HG03097 (cell line): Measurements from ENCODE around the gene DNAJC1.
"Not testable (repeated sequence)": the region's sequence is repeated elsewhere in the genome, so short reads cannot be mapped to it uniquely, and the experiment has no call there.

Source experiments
- ATAC-seq: cut with Tn5 transposase; IDR thresholded peaks from one replicate; pipeline ENCODE4 v1.9.1; 2021; ENCODE audit not compliant: unreplicated experiment, low FRiP score

Gene DNAJC1

DNA sequence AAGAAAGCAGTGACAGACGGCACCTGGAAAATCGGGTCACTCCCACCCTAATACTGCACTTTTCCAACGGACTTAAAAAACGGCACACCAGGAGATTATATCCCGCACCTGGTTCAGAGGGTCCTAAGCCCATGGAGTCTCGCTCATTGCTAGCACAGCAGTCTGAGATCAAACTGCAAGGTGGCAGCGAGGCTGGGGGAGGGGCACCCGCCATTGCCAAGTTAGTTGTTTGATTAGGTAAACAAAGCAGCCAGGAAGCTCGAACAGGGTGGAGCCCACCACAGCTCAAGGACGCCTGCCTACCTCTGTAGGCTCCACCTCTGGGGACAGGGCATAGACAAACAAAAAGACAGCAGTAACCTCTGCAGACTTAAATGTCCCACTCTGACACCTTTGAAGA is 169.0 kb downstream of the DNAJC1 start:
- not testable (repeated sequence) for ATAC-seq

GRCh38 chr10:21832821-21833130 is 170.8 kb downstream of the DNAJC1 start:
- ATAC-seq, result no peak

- ATAC-seq, result no peak
Observed at GRCh38 chr10:21831986-21832820, 171.3 kb downstream of the DNAJC1 start.

DNA sequence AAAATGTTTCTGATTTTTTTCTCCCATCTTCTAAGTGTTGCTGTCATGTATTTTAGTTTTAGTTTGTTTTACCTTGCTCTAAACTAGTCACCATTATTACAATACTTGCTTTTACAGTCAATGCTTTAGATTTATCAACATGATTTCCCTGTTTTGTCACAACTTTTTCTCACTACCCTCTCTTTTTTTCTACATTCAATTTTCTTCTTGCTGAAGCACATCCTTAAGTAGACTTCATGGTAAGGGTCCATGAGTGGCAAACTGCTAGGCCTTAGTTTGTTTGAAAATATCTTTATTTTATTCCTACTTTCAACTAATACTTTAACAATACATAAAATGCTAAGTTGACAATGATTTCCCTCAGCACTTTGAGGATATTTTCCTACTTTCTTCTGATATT is 173.5 kb downstream of the DNAJC1 start:
- ATAC-seq, result no peak

DNA sequence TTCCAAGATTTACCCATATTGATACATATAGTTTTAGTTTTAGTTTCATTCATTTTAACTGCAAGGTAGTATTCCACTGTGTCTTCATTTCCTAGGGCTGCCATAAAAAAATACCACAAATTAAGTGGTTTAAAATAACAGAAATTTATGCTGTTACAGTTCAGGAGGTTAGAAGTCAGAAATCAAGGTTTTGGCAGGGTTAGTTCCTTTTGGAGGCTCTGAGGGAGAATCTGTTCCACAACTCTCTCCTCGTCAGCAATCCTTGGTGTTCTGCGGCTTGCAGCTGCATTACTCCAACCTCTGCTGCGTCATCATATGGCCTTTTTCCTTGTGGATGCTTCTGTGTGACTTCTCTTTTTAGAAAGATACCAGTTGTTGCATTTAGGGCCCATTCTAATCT is 176.2 kb downstream of the DNAJC1 start:
- no peak for ATAC-seq

GRCh38 chr10:21826725-21827124 is 176.8 kb downstream of the DNAJC1 start:
- no peak for ATAC-seq

DNA sequence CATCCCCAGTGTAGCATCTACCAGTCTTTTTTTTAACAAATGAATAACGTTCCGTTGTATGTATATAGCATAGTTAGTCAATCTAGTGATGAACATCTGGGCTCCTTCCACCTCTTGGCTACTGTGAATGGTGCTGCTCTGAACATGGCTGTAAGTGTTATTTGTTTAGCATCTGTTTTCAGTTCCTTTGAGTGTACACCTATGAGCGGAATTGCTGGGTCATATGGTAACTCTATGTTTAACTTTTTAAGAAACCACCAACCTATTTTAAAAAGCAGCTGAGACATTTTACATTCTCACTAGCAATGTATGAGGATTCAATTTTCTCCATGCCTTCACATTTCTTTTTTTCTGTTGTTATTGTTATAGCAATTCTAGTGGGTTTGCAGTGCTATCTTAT is 178.2 kb downstream of the DNAJC1 start:
- ATAC-seq, result no peak

- no peak for ATAC-seq
Observed at GRCh38 chr10:21824409-21824808, 179.1 kb downstream of the DNAJC1 start.

DNA sequence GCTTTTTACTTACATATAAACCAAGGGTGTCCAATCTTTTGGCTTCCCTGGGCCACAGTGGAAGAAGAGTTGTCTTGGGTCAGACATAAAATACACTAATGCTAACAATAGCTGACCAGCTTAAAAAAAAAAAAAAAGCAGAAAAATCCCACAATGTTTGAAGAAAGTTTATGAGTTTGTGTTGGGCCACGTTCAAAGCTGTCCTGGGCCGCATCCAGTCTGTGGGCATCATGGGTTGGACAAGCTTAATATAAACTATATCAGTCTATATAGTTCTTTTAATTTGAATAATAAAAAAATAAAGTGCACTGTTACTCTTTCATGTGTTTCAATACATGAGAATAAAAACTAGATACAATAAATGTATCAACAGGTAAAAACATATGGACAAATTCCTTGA is 179.9 kb downstream of the DNAJC1 start:
- ATAC-seq, result no peak

DNA sequence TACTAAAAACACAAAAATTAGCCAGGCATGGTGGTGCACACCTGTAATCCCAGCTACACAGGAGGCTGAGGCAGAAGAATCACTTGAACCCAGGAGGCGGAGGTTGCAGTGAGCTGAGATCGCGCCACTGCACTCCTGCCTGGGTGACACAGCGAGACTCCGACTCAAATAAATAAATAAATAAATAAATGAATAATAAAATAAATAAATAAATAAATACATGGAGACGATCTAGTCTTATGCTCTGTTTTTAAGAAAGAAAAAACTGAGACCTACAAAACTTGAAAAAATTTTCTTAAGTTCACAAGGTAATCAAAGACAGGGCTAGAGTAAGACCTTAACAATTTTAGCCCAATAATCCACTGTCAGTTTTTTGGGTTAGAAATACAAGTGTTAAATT is 181.3 kb downstream of the DNAJC1 start:
- not testable (repeated sequence) for ATAC-seq

DNA sequence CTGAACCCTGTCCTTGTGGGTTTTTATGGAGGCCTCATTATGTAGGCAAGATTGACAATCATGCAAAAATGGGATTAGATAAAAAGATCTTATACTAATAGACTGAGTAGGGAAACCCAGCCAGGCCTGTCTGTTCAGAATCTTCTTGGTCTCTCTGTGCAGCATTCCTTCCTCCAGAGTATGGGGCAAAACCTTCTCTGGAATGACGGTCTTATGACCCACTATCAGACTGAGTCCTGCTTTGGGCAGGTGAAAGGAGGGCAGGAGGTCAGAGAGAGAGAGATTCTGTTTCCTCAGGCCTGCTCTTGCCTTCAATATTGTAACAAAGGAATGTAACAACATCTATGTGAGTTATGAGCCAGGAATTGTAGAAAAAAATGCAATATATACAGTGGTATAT is 182.6 kb downstream of the DNAJC1 start:
- no peak for ATAC-seq

GRCh38 chr10:21818416-21818815 is 185.1 kb downstream of the DNAJC1 start:
- ATAC-seq, result not testable (repeated sequence)

DNA sequence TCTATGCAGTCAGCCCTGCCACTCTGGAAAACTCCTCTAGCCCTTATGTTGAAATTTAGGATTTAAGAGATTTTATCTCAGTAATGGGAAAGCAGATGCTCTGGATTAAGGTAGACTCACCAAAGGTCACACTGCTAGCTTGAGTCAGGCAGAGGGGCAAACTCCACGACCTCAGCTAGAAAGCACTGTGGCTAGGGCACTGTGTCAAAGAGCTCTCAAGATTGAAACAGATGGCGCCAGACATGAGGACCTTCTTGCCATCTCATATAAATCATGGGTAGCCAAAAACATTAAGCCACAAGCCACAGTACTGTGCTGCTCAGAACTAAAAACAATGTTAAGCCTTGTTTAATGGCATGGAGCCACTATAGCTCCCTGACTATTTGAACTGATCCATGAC is 188.7 kb downstream of the DNAJC1 start:
- no peak for ATAC-seq

- ATAC-seq, result no peak
Observed at GRCh38 chr10:21813946-21814345, 189.6 kb downstream of the DNAJC1 start.

GRCh38 chr10:21811245-21811585 is 192.3 kb downstream of the DNAJC1 start:
- no peak for ATAC-seq

DNA sequence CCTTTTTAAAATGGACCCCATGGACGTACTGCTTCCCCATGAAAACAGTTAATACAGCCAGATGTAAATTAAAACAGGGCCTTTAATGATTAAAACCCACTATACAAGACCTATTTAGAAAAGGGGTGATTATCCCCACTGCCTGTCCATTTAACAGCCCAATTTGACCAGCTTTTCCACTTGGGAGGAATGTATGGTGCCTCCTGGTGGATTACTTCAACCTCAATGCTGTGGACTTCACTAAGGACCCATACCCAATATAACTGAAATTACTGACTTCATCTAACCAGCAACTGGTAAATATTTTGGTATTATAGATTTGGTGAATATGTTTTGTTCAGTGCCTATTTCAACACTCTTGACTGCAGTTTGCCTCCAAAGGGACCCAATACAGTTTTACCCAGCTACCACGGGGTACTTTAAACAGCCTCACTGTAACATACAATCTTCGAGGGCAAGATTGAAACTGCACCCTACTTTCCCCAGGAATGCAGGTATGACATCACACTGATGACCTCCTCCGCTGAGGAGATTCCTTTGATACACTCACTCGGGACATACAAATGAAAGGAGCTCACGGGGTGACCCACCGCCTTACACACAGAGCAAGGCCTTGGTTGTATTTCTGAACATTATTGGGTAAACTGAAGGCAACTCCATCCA is 192.8 kb downstream of the DNAJC1 start:
- ATAC-seq, result no peak

GRCh38 chr10:21808550-21808949 is 195.0 kb downstream of the DNAJC1 start:
- ATAC-seq, result no peak

- no peak for ATAC-seq
Observed at GRCh38 chr10:21807180-21807579, 196.3 kb downstream of the DNAJC1 start.

- ATAC-seq, result no peak
Observed at GRCh38 chr10:21803374-21803773, 200.2 kb downstream of the DNAJC1 start.

GRCh38 chr10:21801609-21802008 is 201.9 kb downstream of the DNAJC1 start:
- no peak for ATAC-seq

DNA sequence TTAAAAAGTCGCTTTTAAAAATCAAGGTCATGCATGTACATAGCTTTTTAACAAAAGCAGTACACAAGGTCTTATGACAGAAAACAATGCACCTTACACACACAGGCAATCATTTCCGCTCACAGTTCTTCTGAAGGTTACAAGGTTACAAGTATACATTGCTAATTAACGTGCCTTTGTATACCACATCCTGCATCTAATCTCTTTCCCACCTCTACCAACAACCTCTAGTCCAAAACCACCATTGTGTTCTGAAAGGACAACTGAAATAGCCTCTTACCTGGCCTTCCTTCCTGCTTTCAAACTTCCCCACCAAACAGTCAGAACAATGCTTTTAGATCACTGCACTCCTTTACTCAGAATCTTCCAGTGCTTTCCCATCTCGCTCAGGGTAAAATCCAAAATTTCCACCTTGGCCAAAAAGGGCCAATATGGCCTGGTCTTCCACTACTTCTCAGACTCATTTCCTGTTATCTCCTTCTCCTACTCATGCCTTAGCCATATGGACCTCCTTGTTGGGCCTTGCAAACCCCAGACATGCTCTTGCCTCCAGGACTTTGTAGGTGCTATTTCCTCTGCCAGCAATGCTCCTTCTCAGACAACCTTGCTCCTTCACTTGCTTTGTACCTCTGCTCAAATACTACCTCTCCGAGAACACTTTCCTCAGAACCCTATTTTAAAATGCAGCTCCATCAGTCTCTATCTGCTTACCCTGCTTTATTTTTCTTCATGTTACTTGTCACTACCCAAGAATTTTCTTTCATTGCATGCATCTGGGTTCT is 205.4 kb downstream of the DNAJC1 start:
- ATAC-seq, result no peak

GRCh38 chr10:21797533-21797932 is 206.0 kb downstream of the DNAJC1 start:
- ATAC-seq, result no peak
